ENCODE data around the gene ENTPD5. TPM values are rescaled to one million over a fixed set of nuclear protein-coding genes. Genes with fewer than 3 reads are reported as not detected.
A peak's percentile ranks its signal among the peaks of the same experiment; 100 is the strongest.

ENTPD5 gene
- total and polyA plus RNA-seq, 2 of the 4 experiments (the other 2 are of a cell fraction) = 7.3 to 8.1 TPM

DNA sequence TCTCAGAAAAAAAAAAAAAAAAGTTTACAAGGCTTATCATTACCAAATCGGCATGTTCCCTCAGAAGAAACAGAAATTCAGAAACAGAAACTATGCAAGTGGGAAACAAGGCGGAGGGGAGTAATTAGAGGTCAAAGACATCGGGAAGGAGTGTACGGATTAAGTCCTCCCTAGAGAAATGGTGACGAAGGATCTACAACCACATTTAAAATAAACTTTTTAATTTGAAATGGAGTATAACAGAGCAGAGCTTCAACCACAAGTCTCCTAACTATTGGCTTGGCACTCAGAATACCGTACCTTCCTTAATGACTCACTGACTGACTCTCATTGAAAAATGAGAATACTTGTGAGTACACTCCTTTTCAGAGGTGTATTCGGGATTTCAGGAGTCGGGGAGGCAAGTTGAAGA is 908 bp downstream of the ENTPD5 start:
- H4K5ac ChIP-seq (ENCODE audit: low read depth, low read length) = peak overlapping the region; percentile 89; the same call in 1 of the 2 replicates
- H2BK15ac ChIP-seq (ENCODE audit: low read depth, low read length) = 0 out of 3 replicates have a peak overlapping the region, but pooled peaks have one; percentile 77
- no peaks in the 10 kb centered on the region for H3K27me3 ChIP-seq (ENCODE audit: control insufficient read depth, insufficient read depth, low read length)
- in situ Hi-C loops (cut with MboI; ENCODE audit: low sequenced_read_pairs) (no loop called here), dilution Hi-C loops (cut with HindIII; ENCODE audit: low sequenced_read_pairs, unreplicated experiment) (no loop called here), intact Hi-C loops (cut with micrococcal nuclease) (loop anchor here (2.0 kb wide), 2 partner anchors 39 to 67 kb away; partner anchors contain the start of genes COQ6 and FAM161B)
- peak; percentile 15 for ATAC-seq (ENCODE audit: low read depth)
- H3K36me3 ChIP-seq (ENCODE audit: control insufficient read depth, insufficient read depth, low read length) = no peaks in the 10 kb centered on the region
- peak overlapping the region; percentile 97 for H2AFZ ChIP-seq (replicated peaks; ENCODE audit: low read length, poor library complexity)
- peaks cover 0 to 15% of the 10 kb centered on the region in 2 experiments; a peak in 1 of 4 replicates for H3K79me1 ChIP-seq (ENCODE audit: low read depth in 1 of 2, low read length in 2 of 2)
- peaks cover 4% of the 10 kb centered on the region; the same call in 1 of the 2 replicates for H3K4me1 ChIP-seq (ENCODE audit: control insufficient read depth, insufficient read depth, low read length)
- no TSS peak for BruUV-seq (replicated peaks)
- peak overlapping the region; percentile 95 for H3K27ac ChIP-seq (ENCODE audit: insufficient read depth, low read length)
- peak overlapping the region; percentile 91 for H3K4me3 ChIP-seq (ENCODE audit: insufficient read depth, low read depth, low read length)
- peak overlapping the region; percentile 90 for H2BK5ac ChIP-seq (ENCODE audit: low read depth, low read length, poor library complexity, severe bottlenecking)
- no peak overlapping the region for H2BK20ac ChIP-seq (ENCODE audit: low read depth, low read length)
- 0% methylated on average over 2 of the region's 8 CpGs; no CpG with 5 or more reads in 1 of the 2 experiments for WGBS, 2 experiments (ENCODE audit: extremely low coverage in 2 of 2, insufficient read length in 1 of 2)
- H3K4ac ChIP-seq (ENCODE audit: low read depth, low read length) = peak overlapping the region; percentile 93
- H2AK5ac ChIP-seq (ENCODE audit: low read depth, low read length) = no peak overlapping the region
- peak overlapping the region; percentile 74 for H3K4me2 ChIP-seq (ENCODE audit: low read depth, low read length)
- peak overlapping the region; percentile 46; the same call in 1 of the 2 replicates for H3K18ac ChIP-seq (ENCODE audit: low read depth, low read length)
- peak overlapping the region; percentile 97 for H3K56ac ChIP-seq (ENCODE audit: extremely low read depth, insufficient read depth, low read length)
- peak overlapping the region; percentile 85 for H3K14ac ChIP-seq (replicated peaks; ENCODE audit: low read depth, low read length)
- H4K8ac ChIP-seq (ENCODE audit: low read depth in 2 of 2, low read length in 2 of 2) = peak overlapping the region; percentile 88 to 96
- peak overlapping the region; percentile 90 for H4K91ac ChIP-seq (ENCODE audit: insufficient read depth, low read depth, low read length)
- no peaks in the 10 kb centered on the region for H3K9me3 ChIP-seq (ENCODE audit: control insufficient read depth, insufficient read depth, low read length)
- DNase-seq = peak; percentile 64
- peak overlapping the region; percentile 67 for H2BK120ac ChIP-seq (ENCODE audit: low read depth, low read length)
- POLR2A ChIA-PET (ENCODE audit: unreplicated experiment) = interaction anchor here (0.6 kb wide), 1 partner anchor 13 kb away, joined by 3 read pairs; no protein-coding TSS in a partner anchor
- TF ChIP-seq RFX5 (IDR thresholded peaks at IDR 0.05; ENCODE audit: low read depth, low read length) (no peak), SMC3 (IDR thresholded peaks at IDR 0.05; ENCODE audit: low read depth, low read length) (no peak), FOS (IDR thresholded peaks at IDR 0.05; ENCODE audit: low read depth, low read length) (0 out of 2 replicates have a peak, but pooled peaks have one; percentile 14)
- no peak overlapping the region for H2AK9ac ChIP-seq (replicated peaks; ENCODE audit: low read depth, low read length, poor library complexity)
- H3K9me1 ChIP-seq (ENCODE audit: insufficient read depth, low read length) = no peaks in the 10 kb centered on the region
- peak overlapping the region; percentile 85 for H3K23ac ChIP-seq (ENCODE audit: low read depth, low read length)
- peak overlapping the region; percentile 96 for H3K9ac ChIP-seq (ENCODE audit: low read depth, low read length)
- CTCF ChIA-PET = no interaction called here
- no peaks in the 10 kb centered on the region; the same call in 1 of the 2 replicates for H4K20me1 ChIP-seq (ENCODE audit: insufficient read depth, low read length)
